ENCODE data around the gene DDX6.
"Not testable (repeated sequence)": the region's sequence is repeated elsewhere in the genome, so short reads cannot be mapped to it uniquely, and the experiment has no call there.

DDX6 gene

DNA sequence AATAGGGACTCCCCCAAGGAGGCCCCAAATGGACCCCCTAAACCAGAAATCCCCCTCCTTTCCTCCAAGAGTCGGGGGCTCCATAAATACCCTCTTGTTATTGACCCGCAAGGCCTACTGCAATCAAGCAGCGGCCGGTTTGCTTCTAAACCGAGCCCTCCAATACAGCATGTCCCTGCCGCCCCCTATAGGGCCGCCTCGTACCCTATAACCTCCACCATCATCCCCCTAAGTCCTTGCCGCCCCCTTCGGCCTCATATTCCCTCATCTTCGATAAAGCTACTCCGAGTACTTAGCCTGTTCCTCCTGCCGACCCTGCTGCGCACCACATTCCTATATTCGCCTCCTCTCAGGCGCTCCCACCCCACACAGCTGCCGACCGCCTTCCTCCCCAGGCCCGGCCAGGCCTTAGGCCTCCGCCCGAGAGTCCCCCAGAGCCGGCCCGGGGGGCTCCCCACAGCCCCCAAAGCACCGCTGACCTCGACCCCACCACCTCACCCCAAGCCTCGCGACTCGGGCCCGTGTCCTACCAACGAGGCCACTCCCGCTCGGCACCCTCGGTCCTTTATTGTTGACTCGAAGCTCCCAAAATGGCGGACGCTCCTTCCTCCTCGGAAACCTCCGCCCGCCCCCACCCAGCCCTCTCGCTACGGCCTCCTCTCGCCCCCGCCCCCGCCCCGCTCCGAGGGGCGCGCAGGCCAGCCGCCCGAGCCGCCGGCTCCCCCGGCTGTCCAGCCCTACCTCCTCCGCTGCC, 430 bp downstream of the DDX6 start:
- DNase-seq: peak; percentile 29

DNA sequence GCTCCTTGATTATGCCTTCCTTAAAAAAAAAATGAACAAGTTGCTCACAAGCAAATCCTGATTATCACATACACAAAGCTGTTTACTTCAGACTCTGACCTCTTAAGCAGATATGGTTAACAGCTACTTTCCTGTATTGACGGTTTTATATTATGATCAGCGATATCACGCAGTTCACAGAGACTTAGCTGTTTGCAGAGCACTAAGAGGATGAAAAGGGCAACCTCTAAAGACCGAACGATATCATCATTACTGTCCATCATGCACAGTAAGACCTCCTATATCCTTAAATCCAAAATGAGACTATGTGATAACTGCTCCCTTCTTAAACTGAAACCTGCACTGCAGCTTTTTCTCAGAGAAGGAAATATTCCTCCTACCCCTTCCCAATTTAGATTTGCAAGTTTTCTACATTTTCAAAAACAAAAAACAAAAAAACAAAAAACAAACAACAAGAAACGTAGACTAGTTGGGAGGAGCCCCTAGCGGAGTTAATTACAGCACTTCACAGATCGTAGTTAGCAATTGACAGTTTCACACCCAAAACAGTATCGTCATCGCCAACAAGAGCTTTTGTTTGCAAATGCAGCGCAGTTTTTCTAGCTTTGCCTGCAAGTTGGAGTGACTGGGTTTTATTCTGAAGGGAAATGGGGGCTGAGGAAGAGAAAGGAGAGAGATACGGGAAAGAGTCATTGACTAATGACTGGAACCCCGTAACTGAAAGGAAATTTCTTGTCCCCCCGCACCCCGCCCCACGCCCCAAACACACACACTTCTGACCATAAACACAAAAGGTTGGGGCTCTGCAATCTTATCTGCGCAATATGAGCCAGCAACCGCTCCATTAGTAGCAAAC, 1.2 kb downstream of the DDX6 start:
- no peak for DNase-seq

DNA sequence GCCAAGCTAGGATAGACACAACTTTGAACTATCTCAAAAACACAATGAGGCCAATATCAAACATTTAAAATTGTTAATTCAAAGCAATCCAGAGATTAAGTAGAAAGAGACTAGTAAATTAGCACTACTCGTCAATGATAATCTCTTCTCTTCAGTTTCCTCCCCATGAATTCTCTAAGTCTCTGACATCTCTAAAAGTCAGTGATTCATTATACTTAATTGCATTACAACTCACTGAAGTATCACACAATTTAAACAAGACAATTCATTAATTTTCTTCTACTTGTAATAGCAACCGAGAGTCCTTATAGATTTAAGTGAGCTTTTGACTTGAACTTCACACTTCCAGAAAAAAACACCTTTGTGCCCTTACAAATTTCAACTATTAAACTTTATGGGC, 4.3 kb downstream of the DDX6 start:
- DNase-seq: no peak

DNA sequence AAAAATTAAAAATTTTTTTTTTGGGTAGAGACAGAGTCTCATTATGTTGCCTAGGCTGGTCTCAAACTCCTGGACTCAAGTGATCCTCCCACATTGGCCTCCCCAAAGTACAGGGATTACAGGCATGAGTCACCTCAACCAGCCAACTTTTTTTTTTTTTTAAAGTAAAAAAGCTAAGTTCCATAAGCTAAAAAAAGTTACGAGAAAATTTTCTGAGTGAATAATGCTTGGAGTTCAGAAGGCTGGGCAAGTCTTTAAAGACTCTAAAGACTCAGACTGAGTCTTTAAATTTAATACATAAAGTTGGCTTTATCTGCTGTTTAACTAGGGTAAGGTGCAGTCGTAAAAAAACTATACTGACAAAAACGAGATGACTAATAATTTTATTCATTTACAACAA, 5.6 kb downstream of the DDX6 start:
- DNase-seq: no peak

DNA sequence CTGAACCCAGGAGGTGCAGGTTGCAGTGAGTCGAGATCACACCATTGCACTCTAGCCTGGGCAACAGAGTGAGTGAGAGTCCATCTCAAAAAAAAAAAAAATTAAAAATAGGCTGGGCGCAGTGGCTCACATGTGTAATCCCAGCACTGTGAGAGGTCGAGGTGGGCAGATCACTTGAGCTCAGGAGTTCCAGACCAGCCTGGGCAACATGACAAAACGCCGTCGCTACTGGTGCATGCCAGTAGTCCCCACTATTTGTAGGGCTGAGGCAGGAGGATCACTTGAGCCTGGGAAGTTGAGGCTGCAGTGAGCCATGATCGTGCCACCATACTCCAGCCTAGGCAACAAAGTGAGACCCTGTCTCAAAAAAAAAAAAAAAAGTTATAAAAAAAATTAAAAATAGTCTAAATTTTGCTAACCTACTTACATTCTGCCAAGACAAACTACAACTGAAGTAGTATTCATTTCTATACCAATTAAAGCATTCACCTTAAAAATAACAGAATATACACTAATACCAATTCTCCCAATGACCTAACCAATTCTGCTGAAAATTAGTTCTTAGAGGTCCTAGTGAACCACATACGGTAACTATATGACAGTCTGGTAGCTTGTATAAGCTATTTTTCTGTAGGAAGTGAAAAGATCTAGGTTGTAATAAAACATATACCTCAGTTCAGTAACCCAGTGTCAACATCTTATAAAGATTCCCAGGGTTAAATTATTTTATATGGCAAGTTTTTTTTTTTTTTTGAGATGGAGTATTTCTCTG, 7.1 kb downstream of the DDX6 start:
- no peak for DNase-seq

DNA sequence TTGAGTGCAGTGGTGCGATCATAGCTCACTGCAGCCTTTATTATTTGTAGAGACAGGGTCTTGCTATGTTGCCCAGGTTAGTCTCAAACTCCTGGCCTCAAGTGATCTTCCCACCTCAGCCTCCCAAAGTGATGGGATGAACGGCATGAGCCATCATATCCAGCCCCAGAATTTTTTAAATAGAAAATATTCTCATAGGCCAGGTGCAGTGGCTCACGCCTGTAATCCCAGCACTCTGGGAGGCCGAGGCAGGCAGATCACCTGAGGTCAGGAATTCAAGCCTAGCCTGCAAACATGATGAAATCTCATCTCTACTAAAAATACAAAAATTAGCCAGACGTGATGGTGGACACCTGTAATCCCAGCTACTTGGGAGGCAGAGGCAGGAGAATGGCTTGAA, 7.6 kb downstream of the DDX6 start:
- not testable (repeated sequence) for DNase-seq

DNA sequence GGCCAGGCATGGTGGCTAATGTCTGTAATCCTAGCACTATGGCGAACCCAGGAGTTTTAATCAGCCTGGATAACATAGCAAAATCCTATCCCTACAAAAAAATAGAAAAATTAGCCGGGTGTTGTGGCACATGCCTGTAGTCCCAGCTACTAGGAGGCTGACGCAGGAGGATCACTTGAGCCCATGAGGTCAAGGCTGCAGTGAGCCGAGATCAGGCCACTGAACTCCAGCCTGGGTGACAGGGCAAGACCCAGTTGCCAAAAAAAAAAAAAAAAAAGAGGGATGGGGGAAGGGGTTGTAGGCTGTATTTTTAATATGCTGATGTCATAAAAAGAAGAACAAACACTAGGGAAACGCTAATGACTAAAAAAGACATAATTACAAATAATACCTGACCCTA, 12.1 kb downstream of the DDX6 start:
- no peak for DNase-seq

DNA sequence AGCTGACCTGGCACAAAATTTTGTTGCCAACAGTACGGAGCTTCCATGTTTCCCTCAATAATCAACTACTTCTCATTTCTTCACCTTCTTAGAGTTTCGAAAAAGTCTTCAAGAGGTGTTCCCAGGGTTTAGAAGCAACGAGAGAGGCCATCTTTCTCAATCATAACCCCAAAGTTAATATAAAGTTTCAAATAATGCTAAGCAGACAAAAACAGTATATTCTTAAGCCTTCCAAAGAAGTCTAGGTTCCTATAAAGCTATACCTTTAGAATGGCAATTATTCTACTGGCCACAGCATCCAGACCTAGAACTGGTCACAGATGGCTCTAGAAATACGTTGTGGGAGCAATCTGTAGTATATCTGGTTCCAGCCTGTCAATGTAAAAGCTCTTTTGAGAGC, 16.9 kb downstream of the DDX6 start:
- no peak for DNase-seq

DNA sequence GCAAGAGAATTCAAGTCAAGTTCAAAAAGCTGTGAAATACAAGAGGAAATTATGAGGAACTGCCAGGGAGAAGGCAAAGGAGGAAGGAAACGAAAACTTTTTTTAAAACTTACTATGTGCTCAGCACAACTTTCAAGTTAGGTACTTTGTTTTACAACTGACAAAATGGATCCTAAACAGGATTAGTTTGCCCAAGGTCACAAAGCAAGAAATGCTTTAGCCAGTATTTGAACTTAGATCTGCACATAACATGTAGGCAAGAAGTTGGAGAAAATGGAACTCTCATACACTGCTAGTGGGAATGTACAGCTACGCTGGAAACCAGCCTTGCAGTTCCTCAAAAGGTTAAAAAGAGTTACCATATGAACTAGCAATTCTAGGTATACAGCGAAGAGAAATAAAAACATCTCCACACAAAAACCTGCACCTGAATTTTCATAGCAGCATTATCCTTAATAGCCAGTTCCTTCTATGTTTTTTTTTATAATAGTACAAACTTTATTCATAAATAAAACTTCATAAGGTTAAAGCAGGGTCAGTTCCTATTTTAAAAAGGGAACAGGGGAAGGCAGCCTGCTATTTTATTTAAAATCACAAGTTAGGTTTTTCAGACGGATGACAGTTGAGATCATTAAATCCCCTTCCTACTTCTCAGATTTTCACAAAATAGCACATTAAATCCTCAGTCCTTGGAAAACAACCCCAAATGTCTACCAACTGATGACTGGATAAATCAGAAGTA, 19.2 kb downstream of the DDX6 start:
- DNase-seq: no peak

DNA sequence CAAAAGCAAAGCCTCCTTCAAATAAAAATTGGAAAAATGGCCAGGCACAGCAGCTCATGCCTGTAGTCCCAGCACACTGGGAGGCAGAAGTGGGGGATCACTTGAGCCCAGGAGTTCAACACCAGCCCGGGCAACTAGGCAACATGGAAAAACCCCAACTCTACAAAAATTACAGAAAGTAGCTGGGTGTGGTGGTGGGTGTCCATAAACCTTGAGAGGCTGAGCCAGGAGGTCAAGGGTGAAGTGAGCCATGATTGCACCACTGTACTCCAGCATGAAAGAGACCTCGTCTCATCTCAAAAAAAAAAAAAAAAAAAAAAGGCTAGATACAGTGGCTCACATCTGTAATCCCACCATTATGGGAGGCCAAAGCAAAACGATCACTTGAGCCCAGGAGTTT, 22.3 kb downstream of the DDX6 start:
- DNase-seq: no peak

DNA sequence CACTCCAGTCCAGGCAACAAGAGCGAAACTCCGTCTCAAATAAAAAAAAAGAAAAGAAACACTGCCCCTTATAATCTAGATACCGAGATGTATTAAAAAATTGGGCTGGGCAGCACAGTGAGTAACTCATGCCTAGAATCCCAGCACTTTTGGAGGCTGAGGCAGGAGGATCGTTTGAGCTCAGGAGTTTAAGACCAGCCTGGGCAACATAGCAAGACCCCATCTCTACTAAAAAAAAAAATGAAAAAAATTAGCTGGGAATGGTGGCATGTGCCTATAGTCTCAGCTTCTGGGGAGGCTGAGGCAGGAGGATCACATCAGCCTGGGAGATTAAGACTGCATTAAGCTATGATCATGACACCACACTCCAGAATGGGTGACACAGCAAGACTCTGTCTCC, 24.9 kb downstream of the DDX6 start:
- DNase-seq: no peak

DNA sequence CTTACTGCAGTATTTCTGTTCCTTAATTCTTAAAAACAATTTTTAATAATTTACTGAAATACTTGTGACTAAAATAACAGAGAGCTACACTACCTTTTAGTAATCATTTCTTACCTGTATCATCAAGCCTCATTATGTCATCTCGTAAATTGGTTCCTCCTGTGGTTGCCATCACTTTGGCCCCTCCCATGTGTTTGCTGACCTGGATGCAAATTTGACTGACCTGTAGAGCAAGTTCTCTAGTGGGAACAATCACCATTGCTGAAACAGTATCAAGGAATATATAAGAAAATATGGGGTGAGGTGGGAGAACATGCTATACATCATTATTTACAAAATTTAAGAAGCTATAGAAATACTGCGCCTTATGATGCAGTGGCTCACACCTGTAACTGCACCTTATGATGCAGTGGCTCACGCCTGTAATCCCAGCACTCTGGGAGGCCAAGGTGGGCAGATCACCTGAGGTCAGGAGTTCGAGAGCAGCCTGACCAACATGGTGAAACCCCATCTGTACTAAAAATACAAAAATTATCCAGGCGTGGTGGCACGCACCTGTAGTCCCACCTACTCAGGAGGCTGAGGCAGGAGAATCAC, 25.8 kb downstream of the DDX6 start:
- not testable (repeated sequence) for DNase-seq

DNA sequence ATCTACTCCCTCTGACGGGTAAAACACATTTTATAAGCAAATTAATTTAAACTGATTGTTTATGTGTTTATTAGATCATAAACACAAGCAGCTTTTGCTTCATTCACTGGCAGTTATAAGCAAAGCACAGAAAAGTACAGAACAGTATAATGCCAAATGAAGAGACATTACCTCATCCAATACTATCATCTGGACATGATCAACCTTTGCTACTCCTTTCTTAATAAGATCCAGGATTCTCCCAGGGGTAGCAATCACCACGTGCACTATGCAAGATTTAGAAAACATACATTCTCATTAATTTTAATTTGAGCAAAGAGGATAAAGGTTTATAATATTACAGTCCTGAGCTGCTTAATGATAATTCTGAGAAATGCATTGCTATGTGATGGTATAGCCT, 27.9 kb downstream of the DDX6 start:
- no peak for DNase-seq

DNA sequence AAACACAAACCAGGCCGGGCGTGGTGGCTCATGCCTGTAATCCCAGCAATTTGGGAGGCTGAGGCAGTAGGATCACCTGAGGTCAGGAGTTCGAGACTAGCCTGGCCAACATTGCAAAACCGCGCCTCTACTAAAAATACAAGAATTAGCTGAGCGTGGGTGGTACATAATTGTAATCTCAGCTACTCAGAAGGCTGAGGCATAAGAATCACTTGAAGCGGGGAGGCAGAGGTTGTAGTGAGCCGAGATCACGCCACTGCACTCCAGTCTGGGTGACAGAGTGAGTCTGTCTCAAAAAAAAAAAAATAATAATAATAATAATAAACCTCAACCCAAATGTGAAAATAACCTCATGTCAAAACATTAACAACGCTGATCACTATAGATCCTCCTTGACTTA, 29.0 kb downstream of the DDX6 start:
- DNase-seq: not testable (repeated sequence)

DNA sequence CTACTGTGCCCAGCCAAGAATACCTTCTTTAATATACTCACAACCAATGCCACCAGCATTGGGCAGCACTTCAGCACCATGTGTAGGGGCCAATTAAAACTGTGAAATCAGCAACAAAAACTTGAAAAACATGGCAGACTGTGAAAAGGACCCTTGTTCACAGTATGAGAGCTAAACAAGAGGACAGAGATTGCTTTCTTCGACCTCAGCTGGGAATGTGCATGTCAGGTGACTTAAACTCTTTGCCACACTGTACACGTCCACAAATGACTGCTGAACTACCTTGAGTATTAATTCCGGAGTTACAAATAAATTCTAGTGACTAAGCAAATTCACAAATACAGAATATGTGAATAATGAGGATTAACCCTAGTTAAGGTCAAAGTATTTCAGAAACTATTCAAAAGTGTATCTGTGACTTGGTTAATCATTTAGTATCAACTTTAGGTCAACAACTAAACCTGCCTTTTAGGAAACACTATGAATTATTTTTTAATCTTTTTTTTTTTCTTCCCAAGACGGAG, 33.0 kb downstream of the DDX6 start:
- DNase-seq: no peak

DNA sequence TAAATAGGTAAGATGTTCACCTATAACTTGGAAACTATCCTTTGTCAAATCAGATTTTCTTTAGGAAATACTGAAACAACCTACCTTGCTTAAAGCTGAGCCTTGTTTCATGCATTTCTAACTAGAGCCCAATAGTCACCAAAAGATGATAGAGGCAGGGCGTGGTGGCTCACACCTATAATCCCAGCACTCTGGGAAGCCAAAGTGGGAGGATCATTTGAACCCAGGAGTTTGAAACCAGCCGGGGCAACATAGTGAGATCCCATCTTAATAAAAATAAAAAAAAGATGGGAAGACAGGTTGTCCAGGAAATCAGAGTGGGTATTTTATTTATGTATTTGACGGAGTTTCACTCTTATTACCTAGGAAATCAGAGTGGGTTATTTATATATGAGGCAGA, 38.3 kb downstream of the DDX6 start:
- no peak for DNase-seq

DNA sequence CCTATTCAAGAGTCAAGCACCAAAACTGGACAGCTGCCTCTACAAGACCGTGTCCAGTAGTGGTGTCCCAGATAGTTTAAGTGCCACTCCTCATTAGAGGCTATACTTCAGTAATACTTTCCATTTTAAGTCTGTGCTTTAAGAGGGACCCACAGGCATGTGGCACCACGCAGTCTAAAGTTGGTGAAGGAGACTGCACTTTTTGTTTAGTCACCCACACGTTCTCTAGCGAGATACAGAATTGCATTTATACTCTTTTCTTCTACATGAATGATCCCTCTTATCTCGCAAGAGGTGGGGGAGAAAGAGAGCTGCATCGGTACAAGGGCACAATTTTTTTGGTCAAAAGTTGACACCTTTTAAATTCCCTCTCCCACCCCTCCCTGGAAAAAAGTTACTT, 41.5 kb downstream of the DDX6 start:
- DNase-seq: no peak

DNA sequence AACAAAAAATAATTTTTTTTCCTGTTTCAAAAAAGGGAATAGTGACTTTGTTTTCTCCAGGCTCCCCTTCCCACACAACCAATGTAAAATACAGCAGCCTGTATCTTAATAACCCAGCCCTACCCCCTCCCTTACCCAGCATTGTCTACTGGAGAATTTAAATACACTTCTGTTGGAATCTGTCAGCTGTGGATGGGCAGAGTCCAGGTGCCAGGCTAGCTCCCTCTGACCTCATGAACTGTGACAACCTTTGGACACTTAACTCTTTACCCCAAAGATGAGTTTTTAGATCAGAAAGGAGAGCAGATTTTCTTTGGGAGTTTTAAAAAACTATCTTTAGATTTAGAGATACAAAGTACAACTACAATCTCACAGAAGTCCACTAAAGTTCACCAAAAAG, 42.9 kb downstream of the DDX6 start:
- no peak for DNase-seq

DNA sequence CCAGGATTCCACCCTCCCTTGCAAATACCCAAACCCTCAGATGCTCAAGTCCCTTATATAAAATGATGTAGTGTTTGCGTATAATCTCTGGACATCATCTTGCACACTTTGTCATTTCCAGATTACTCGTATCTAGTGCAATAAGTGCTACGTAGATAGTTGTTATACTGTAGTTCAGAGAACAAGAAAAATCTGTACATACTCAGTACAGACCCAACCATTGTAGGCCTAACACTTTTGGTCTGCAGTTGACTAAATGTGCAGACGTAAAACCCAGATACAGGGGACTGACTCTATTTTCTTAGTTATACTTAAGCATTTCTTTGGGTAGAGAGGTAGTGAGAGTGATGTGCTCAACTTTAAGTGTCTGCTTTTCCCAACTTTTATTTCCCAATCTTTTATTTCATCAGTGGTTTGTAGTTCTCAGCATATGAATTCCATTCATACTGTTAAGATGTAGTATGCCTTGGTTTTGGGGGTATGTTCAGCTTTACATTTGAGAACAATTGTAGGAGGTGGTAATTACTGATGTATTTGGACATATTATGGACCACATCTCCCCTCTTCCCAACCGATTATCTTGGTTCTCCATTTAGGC, 43.9 kb downstream of the DDX6 start:
- DNase-seq: no peak

DNA sequence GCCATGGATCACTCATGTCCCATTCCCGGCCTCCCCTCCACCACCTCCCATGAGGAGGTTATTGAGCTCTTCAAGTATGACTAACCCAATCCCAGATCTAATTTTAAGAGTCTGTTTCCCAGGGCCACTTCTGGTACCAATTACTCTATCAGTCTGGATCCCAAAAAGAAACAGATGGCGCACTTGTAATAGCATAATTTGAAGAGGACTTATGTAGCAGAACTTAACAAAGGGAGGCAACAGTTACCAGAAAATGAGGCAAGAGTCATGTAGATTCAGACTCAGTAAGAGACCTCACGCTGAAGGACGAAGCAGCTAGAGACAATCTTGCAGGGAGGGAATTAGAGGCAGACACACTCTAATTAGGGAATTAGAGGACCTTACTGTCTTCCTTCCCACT, 46.9 kb downstream of the DDX6 start:
- DNase-seq: no peak

DNA sequence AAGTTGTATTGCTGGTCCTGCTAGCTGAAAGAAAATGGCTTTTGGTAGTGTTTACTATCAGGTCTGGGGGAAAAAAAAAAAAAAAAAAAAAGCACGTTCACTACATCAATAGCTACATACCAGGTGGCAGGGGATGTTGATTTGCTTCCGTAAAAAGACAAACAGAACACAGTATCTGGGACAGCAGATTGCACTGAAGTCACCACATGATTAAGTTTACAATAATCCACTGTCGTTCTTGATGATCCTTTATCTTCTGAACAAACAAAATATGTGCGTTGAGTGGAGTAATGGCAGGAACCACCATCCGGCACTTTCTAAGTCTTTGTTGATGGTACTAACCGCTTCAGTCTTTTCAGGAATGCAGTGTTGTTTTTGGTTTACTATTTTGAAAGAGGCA, 48.7 kb downstream of the DDX6 start:
- no peak for DNase-seq

DNA sequence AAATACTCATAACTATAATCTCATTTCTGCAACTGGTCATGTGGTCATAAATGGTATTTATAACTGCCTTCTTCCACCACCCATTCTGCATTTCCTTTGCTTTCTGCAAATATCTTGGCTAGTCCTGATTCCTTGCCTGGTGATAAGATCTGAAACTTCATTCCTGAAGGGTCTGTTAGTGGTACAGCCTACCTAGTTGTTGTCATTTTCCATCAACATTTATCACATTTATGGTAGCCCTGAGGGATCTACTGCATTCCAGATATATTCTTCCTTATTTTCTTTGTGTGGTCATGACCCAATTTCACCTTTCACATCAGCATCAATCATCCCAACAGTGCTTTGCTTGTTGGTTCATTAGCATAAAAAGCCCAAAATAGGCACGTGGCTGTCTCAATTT, 50.1 kb downstream of the DDX6 start:
- DNase-seq: no peak
